OCI-LY1 (cell line): Measurements from ENCODE around the gene FCN1.

Experiments used
- EZH2 ChIP-seq: fragments of 200-600 bp; sonication (generic), shearing (Covaris generic); IDR thresholded peaks from 2 replicates; pipeline ENCODE4 v1.8.0; 2017; ENCODE audit warnings: borderline replicate concordance, mixed run types, mild to moderate bottlenecking, antibody characterized with exemption, low read length, moderate library complexity, mixed read lengths
- TF ChIP-seq, protein P1 (sequence below): fragments of 200-600 bp; sonication (generic), shearing (Covaris generic); IDR thresholded peaks from 2 replicates; pipeline ENCODE4 v1.5.1; 2017; ENCODE audit warnings: mild to moderate bottlenecking, antibody characterized with exemption, low read length, moderate library complexity, mixed read lengths

DNA sequence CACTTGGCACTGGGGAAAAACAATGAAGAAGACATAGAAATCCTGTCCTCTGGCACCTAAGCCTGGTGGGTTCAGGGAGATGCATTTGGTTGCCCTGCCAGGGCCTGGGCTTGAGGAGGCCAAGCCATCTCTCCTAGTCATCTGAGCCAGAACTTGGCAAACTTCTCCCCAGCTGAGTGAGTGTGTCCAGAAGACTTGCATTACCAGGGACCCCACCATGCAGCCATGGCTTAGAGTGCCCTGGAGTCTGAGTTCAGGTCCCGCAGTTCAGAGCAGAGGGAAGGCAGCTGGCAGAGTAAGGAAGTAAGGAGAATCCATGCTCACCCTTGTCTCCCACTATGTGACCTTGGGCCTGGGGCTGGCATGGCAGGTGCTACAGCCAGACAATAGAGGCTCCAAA is 37.4 kb upstream of the FCN1 start:
- TF ChIP-seq, protein P1, sequence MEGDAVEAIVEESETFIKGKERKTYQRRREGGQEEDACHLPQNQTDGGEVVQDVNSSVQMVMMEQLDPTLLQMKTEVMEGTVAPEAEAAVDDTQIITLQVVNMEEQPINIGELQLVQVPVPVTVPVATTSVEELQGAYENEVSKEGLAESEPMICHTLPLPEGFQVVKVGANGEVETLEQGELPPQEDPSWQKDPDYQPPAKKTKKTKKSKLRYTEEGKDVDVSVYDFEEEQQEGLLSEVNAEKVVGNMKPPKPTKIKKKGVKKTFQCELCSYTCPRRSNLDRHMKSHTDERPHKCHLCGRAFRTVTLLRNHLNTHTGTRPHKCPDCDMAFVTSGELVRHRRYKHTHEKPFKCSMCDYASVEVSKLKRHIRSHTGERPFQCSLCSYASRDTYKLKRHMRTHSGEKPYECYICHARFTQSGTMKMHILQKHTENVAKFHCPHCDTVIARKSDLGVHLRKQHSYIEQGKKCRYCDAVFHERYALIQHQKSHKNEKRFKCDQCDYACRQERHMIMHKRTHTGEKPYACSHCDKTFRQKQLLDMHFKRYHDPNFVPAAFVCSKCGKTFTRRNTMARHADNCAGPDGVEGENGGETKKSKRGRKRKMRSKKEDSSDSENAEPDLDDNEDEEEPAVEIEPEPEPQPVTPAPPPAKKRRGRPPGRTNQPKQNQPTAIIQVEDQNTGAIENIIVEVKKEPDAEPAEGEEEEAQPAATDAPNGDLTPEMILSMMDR, result no peak
- no peak for TF ChIP-seq EZH2
